ENCODE data around the gene ADCY2.

ADCY2 gene

DNA sequence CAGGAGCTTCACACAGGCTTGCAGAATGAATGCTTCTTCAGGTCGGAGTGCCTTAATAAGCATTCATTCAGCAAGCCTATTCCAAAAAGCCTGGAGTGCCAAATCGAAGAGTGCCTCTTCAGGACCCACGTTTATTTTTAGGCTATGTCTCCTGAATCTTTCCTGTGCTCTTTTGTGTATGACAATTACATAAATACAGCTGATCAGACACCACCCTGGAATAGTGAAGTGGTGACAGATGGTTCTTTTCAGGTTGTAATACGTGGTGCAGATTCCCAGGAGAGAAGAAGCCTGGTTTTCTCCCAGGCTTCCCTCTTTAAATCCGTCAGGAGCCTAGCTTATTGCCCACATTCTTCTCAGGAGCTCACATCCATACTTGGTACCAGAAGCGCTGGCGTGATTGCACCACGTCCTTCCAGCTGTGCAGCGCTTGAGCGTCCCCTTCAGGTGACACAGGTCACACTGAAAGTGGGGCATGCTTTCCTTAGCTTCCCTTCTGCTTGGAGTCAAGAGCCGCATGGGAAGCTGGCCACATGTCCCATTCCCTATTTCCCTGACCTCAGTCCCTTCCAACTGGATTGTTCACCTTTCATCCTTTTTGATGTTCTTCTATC, 123.1 kb downstream of the ADCY2 start:
- no peak for FAIRE-seq

DNA sequence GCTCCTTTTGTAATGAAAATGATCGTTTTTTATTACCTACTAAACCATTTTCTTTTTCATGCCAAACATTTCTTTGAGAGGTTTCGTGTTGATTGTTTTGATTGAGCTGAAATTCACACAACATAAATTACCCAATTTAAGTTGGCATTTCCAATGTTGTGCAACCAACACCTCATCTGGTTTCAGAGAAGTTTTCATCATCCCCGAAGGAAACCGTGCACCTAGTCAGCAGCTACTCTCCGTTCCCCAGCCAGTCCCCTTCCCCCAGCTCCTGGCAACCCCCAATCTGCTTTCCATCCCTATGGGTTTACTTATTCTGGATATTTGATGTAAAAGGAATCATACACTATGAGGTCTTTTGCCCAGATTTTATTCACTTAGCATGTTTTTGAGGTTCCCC, 123.6 kb downstream of the ADCY2 start:
- no peak for FAIRE-seq

DNA sequence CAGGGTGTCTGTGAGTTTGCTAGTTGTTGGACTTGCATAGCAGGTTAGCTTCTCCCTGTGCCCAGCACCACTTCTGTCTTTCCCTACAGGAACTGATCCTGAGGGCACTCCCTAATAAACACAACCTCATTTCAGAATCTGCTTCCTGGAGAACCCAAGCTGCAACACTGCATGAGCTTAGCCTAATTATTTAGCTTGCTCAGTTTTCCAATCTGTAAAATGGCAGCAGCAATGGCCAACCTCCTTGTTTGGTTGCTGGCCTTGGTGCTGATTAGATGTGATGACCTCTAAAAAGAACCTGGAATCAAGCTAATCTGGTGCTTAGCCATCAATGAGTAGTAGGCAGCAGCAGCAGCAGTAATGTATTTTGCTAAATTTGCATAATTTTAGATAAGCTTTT, 133.9 kb downstream of the ADCY2 start:
- FAIRE-seq, result no peak

DNA sequence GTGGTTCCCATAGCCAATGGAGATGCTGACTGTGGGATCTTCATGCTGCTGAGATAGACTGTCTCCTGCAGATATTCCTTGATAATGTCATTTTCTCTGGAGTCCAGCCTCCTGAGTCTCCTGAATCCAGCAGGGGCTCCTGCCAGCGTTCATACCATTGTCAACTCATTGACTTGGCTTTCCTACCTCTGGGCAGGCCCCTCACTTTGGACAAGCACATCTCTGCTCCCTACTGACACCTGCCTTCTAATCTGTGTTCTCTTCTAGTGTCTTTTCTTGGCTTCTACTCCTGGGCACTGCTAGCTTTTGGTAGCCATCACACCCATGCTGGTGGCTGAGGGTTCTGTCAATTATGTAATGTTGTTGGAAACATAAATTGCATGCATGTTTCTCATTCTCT, 138.0 kb downstream of the ADCY2 start:
- no peak for FAIRE-seq

DNA sequence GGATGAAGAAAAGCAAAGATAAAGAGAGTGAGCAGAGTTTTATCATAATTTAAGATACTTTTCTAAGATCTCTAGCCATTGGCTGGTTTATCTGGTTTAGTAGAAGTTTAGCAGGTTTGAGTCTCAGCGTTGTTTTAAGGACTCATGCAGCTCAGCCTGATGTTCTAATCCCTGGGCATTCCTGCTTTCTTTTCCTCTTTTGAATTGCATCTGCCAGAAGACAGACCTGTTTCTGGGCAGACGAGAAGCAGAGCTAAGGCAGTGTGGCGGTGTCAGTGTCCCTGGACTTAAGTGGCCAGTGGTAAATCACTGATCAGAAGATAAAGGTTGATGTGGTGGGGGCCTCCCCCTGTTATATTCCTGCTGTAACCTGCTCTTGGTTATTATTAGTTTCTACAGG, 138.6 kb downstream of the ADCY2 start:
- FAIRE-seq, result no peak

DNA sequence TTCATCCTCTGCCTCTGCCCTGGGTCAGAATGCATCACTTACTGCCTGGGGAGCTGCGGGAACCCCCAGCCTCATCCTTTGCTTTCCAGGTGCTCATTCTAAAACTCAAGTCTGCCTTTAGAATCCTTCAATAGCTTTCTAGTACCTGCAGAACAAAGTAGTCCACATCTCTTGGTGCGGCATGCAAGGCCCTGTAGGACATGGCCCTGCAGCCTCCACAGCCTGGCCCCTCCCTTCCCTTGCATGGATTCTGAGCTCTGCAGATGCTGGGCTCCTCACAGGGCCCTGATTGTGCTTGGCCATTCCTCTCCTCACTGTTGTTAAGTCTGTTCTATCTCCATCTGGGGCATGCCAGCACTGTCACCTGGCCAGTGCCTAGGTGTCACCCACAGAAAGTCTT, 141.6 kb downstream of the ADCY2 start:
- FAIRE-seq, result no peak

DNA sequence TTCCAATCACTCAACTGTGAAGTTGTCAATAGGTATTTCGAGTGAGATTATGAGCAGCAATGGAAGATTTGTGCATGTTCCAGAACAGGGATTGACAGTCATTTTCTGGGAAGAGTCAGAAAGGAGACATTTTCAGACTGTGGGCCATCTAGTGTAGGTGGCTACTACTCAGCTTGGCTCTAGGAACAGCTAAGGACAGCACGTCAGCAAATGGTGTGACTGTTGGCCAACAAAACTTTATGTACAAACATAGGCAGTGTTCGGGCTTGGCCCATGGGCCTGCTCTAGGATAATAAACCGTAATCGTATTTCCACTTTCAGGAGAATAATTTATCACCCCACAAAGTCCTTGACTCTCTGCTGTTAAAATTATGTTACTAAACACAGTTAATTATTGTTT, 143.6 kb downstream of the ADCY2 start:
- FAIRE-seq, result no peak

DNA sequence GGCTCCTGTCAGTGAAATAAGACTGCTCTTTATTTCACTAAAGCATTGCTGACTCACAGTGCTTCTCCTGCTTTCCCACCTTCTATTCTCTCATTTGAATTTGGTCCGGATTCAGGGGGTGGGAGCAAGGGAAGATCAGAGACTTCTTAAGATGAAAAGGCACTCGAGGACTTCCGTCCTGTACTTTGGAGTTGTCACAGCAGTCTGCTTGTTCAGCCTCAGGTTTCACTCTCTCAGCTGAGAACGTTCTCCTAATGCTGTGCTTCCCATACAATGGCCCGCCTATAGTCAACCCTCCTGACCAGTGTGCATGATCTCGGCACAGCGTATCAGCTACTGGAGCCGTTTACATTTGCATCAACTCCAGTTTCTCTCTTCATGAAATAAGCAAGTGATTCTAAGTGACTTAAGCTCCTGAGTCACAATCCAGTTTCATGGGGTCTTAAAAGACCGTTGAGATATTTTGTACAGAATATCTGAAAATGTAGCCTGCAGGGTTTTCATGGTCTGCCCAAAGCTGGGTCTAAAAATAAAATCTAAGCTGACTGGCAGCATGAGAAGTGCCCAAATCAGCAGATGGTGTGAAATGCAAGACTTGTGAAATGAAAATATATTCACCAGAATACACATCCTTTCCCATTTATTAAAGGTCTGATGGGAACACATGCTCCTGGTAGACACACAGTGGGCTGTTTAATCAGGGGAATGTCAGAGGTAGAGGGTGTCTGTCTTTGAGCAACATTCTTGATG, 145.0 kb downstream of the ADCY2 start:
- FAIRE-seq, result no peak

DNA sequence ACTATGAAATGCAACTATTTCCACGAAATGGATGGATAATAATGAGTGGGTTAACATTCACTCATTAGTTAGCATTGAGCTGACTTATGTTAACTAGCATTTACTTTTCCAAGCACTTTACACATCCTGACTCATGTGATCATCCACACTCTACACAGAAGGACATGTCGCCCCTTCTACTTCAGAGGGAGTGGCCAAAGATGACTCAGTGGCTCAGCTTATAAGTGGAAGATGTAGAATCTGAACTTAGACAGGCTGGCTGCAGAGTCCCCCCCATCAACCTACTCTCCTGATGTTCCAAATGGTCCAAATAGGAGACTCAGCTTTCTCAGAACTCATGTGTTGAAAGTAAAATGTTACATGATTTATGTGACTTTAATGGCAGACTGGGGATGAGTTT, 146.0 kb downstream of the ADCY2 start:
- no peak for FAIRE-seq

DNA sequence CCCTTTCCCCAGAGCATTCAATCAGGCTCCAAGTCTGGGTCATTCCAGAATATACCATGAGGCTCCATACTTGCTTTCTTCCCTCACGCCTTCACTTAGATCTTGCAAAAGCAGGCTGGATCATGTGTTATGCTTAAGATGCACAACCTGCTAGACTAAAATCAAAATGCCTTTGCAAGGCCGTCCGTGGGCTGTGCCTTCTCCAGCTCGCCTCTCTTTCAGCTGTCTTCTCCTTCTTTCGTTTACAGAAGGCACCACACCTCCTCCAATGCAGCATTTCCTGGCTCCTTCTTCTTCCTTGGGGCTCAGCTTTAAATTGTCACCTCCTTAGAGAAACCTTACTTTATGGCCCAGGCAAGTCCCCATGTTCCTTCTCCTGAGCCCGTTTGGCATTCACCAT, 150.6 kb downstream of the ADCY2 start:
- FAIRE-seq, result no peak

DNA sequence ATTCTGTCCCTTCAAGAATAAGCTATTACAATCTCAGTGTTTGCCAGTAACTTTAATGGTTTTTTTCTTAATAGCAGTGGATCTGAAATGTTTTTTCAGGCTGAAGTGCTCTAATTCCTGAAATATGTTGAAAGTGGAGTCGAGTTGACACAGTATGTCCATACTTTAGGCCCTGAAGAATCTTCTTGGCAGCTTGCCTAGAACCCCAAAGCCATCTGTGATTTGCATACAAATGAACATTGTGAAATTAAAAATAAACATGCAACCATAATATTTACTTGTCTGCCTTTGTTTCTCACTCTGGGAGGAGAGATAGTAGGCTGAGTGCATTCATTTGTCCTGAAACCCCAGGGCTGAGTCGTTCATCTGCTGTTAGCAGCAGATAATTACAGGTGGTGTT, 152.7 kb downstream of the ADCY2 start:
- no peak for FAIRE-seq

DNA sequence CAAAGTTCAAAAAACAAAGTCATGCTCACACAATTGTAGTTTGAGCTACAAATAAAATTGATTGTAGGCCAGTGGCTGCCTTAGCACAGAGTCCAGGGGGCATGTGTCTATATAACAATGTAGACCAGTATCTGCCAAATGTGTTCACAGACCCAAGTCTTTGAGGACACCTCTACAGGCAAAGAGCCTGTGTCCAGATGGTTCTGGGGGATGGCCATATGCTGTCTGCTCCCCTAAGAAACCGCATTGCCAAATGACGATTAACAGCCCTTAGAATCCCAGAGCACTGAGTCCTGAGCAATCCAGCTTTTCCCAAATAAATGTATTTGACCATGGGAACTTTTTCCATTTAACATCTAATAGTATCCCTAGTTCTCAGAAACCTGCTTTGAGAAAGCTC, 169.6 kb downstream of the ADCY2 start:
- FAIRE-seq, result no peak

DNA sequence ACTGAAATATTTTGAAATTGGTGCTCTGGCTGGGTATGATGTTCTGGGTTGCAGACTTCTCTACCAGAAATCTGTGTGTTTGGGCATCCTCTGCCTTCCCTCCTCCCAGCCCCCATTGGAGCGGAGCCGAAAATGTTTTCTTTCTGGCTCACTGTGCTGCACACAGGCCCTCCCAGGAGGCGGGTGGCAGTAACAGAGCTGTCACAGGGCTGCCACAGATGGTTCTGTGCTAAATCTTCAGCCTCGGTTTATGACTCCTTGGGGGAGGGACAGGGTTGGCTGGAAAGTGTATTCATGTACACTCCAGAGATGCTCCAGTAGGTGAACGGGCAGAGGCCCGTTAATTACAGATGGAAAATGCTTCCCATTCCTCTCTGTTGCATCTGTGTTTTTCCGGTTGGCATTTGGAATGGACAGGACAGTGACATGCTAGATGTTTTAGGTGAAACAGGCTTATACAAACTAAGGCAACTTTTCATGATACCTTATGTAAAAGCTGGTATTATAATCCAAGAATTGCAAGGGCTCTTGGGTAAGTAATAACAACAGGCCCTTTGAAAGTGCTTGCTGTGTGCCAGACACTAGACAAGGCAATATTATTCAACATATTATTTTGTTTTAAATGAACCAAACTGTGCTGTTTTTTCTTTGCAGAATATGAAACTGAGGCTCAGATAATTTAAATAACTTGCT, 180.2 kb downstream of the ADCY2 start:
- FAIRE-seq, result no peak

DNA sequence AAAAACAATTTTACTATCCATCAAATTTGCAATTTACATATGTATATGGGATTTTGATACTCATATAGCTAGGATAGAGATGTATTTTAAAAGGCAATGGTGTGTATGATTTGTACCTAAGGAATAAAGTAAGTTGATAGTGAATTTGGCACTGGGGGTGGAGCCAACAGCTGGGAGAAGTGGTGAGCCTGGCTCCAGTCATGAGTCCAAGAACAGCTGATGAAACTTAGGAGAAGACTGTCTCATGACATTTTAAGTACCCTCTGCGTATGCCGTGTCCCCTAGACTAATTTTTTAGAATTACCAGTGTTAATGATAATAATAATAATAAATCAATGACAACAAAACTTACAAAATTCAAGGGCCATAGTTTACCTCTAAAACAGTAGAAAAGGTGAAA, 181.4 kb downstream of the ADCY2 start:
- FAIRE-seq, result no peak

DNA sequence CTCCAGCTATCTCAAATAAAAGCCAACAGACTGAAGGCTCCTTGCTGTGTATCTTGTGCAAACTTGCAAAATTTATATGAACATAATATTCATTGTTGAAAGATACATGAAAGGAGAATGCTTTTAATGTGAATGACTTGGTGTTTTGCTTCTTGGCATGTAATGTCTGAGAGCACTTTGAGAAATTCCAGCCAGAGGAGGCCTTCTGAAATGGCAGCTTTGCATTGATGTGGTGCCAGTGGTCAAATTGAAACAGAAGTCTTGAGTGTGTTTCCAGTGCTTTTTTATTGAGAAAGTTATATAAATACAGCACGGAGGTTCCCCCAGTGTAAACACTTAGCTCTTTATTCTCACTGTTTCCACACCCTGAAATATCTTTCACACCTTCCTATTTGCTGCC, 182.1 kb downstream of the ADCY2 start:
- no peak for FAIRE-seq

DNA sequence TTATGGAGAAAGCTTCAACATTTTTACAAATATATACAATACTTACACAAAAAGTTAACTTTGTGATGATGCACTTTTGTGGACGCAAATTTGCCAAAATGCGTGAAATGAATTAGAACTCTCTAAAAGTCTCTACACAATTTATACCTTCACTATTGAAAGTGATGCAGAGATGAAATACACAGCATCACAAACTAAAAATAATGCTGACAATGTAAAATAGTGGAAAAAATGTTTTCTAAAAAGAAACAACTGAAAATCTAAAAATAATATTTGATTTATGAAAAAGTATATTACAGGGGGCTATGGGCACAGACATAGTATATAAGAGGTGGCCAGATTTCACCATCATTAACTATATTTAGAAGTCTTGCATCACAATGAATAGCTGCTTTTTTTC, 188.8 kb downstream of the ADCY2 start:
- FAIRE-seq, result no peak

DNA sequence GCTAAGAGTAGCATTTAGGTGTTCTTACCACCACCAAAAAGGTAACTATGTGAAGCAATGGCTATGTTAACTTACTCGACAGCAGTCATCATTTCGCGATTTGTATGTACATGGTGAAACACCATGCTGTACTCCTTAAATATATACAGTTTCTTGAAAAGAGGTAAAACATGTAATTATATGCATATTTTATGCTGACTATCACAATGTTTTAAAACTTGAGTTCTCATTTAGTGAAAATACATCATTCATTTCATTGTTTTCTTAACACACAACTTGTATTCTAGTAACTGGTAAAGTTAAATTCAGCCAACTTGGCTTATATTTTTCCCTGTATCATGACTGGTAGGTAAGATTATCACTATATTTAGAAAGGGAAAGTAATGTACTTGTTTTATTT, 189.9 kb downstream of the ADCY2 start:
- no peak for FAIRE-seq

DNA sequence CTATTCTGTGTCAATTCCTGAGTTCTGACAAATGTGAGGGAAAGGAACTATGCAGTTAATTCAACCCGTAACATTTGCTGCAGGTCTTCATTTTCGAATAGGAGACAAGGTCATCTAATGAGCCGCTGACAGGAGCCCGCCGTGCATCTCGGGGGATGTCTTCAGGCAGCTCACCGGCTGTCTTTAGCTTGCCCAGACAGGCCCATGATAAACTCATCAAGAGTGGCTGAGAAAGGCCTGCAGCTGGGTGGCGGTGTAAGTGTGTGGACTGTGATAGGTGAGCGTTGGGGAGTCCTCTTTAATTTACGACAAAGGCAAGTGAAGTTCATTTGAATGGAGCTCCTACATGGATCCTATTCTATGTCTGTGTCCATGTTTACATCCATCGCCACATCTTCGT, 190.5 kb downstream of the ADCY2 start:
- no peak for FAIRE-seq

DNA sequence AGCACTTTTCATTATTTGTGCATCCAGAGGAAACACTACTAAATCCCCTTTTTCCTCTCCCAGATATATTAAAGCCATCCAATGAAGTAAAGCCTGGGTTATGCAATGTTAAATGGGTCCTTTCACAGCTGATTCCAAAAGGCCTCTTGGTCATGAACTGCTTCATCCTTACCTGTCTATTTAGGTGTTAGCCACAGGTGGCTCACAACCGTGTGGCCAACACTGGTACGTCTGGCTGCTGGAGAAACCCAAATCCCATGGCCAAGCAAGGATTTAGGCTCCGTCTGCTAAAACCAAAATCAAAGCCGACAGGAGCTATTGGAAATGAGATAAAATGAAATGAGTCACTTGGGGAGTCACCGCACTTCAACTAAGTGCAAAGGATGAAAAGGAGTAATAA, 193.9 kb downstream of the ADCY2 start:
- no peak for FAIRE-seq

DNA sequence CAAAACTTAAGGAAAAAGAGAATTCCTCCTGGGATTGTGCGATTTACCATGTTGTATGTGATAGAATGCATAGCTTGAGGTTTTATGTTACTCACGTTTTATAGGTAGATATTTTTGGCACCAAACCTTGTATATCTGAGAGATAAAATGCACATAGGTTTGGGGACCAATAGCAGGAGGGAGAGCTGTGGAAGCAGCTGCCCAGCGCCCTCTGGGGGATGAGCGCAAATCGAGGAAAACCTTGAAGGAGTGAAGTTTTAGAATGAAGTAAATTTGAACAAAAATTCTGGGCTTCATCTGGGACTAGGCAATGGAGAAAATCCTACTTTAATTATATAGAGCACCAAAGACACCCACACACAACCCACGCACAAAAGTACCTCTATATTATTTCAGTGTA, 197.0 kb downstream of the ADCY2 start:
- FAIRE-seq, result no peak

DNA sequence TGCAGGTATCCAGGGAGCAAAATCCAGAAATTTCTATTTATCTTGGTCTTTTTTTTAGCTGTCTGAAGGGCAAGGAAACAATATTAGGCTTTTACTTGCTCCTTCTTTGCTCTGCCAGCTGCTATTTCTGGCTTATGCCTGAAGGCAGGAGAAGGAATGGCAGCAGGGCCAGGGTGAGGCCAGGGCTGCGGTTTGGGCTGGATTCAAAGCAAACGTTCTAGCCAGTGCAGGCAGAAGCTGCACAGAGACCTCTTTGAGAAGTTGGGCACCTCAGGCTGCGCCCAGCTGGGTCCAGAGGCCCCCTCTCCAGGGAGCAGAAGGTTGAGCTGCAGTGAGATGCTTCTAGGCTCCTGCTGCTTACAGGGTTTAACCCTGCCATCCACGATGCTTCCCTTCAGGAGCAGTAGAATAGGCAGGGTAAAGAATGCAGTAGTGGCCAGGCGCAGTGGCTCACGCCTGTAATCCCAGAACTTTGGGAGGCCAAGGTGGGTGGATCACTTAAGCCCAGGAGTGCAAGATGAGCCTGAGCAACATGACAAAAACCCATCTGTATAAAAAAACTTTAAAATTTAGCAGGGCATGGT, 201.2 kb downstream of the ADCY2 start:
- no peak for FAIRE-seq

DNA sequence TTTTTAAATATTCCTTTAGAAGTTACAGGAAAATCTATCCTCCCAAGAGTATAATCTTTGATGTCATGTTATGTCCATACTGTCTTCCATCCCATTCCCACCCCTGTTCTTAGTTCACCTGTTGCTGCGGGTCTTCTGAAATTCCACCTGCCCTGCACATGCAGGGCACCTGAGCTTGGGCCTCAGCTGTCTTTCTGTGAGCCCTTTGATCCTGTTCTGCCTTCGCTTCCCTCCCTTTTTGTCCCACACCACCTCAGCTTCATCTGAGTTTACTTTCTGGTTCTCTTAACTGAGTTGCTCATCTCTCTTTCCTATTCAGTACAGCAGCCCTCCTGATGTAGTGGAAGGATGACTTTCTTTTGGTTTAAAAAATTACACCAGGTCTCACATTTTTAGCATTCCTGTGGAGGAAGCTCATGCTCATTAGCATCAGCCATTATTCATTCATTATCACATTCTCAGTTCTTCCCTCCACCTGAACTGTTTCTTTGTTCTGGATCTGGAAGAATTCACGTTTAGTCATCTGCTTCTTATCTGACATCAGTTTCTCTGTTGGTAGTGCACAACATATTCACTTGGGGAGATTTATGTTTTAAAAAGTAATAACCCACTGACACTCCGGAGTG, 211.0 kb downstream of the ADCY2 start:
- no peak for FAIRE-seq

DNA sequence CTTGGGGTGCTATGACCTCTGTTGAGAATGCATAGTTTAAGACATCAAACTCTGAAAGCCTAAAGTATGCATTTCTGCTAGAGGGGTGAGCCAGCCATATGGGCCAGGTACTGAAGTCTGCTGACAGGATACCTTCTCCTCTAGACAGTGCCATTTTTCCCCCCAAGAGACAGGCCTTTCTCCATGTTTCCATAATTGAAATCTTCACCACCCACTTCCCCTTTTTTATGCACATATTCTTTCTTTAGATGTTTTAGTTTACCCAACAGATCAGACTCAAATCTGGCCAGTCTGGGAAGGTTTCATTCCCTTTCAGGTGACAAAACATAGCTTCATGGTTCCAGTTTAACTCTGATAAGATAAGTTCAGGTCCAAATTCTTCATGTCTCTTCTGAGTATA, 212.8 kb downstream of the ADCY2 start:
- no peak for FAIRE-seq

DNA sequence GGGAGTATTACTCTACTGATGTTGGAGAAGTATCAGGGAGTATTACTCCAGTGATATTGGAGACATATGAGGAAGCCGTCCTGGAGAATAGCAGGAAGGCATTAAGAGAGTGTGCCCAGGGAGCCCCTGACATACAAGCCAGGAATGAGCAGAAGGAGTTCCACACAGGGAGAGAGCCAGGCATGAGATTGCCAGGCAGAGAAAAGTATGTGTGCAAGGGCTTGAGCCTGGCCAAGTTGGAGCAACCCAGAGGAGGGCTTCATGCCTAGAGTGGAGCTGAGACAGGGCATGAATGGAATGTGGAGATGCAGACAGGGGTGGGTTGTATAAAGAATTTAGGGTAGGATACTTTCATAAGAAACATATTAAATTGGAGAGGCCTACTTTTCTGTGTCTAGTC, 213.8 kb downstream of the ADCY2 start:
- no peak for FAIRE-seq

Measured in TTC549 (cell line).